HG03442 (cell line): Measurements from ENCODE around the gene LIN7C.
A peak's percentile ranks its signal among the peaks of the same experiment; 100 is the strongest.

ENCODE experiments used
- ATAC-seq: cut with Tn5 transposase; IDR thresholded peaks from one replicate; pipeline ENCODE4 v1.9.1; 2021; ENCODE audit warnings: mild to moderate bottlenecking, moderate library complexity; ENCODE audit not compliant: unreplicated experiment

LIN7C gene

DNA sequence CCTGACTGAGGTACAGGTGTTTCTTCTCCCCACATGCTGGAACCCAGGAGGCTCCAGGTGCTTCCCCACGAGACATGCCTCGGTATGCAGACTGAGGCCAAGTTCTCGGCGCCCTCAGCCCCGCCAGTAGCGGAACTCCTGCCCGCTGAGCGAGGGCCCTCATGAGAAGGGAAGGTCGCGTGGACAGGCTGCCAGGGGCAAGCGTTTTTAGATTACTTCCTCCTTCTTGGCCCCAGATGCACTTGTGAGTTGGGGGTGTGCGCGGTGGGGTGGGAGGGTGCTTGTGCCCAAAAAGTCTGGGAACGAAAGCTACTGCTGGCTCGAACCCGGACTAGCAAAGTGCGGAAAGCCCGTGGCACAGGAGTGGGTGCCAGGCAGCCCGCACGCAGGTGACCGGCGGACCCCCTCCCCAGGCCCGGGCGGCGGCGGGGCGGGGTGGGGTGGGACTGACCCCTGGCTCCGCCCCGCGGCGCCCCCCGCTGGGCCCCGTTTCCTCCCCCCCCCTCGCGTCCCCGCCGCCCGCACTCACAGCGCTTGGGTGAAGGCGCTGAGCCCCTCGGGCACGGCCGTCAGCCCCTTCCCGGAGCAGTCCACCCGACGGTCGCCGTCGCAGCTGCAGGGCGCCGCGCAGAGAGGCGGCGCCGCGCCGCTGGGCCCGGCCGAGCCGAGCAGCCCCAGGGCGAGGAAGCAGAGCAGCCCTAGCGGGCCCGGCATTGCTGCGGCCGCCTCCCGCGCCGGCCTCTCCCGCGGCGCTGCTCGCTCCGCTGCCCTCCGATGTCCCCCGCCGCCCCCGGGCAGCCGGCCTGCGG is 34.8 kb downstream of the LIN7C start:
- ATAC-seq, result peak; percentile 32

DNA sequence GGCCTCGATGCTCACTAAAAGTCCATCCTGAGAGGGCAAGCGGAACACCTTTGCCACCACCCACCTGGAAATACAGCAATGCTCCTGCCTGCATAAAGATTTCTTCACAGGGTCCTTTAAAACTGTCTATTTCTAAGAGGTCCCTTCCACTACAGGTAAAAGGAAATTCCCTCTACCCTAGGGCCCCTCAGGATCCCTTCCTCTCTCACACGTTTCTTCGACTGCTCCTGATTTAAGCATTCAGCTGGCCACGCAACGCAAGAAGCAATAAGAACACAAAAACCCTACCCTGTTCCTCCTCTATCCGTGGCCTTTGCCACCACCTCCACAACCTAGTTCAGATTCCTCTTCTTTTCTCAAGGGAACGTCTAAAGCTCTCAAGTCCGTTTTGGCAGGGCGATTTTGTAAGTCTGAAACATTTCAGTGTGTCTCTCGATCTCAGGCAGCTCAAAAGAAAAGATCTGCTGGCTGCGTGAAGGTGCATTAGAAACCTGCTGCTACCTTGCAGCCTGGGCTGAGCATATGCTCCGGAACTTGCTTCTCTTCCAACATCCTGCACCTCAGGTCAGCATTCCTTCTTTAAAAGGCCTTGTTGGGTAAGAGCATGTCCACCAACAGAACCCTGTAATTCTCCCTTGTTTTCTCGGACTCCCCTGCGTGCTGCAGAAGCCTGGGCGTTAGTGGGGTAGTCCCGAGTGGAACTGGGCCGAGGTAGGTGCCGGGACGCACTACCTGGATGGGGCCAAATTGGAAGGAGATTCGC is 35.6 kb downstream of the LIN7C start:
- no peak for ATAC-seq

DNA sequence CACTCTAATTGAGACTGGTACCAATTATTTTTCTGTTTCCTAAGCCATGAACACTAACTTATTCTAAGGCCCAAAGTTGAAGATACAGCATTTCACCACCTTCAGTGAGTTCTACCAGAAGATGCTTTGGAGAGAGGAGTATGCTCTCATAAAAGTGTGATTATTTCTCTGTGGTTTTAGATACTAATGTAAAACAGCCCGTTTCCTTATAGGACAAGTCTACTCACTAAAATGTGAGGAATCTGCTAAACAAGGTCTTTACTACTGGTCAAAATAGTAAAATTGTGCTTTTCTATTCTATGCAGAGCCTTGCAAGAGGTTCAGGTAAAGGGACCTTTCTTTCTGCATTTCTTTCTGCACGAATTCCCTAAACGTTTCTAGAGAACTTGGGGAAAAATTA is 36.4 kb downstream of the LIN7C start:
- no peak for ATAC-seq

DNA sequence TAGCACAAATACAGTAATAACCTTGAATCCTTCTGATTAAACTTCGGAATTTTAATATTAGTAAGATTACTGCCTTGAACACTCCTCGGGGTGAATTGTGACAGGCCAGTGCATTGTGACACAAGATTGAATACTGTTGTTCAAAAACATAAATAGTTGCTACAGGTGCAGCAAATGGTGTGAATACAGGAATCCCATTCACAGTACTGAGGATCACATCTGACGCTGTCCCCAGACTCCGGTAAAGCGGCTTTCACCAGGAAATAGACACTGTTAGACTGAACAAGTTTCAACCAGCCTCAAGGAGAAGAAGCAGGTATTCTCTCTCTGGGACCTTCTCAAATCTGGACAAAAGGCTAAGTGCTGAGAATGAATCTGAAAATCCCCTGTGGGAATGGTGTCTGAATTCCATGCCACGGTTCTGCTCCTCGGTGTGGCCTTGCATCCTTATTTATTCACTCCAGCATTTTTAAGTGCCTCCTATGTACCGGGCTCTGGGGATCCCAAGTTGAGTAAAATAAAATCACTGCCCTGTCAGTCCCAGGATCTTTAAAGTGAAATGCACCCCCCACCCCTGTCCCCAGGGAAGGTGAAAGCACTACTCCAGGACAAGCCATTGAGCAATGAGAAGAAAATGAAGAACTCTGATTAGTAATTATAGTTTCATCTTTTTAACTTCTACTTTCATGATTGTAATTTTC is 37.4 kb downstream of the LIN7C start:
- no peak for ATAC-seq

DNA sequence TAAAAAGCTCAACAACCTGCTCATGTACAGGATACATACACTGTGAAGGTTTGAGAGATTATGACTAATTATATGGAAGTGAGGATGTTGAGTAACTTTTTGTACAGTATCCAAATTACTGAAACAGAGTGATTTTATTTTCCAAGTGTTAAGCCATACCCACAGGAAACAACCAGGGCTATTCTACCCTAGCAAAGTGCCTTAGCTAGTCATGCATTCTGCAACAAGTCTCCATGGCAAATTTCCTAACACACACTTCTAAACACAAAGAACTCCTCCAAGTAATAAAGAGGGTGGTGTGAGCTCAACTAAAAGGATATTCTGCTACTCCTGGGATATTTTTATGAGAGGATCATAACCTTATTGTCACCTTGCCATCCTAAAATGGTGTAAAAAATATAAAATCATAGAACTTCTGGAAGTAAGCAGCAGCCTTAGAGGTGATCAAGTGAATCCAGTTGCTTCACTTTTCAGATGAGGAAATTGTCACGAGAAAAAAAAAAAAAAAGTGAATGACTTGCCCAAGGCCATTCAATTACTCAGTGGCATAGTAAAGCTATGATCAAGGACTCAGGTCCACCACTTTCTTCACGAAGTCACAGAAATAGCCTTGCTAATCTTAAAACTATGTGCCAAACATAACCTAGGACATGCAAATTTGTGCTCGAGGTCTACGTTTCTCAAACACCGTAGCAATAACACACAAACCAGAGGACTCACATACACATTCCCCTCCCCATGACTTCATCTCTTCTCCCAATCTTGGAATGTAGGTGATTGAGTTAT is 38.2 kb downstream of the LIN7C start:
- ATAC-seq, result no peak

DNA sequence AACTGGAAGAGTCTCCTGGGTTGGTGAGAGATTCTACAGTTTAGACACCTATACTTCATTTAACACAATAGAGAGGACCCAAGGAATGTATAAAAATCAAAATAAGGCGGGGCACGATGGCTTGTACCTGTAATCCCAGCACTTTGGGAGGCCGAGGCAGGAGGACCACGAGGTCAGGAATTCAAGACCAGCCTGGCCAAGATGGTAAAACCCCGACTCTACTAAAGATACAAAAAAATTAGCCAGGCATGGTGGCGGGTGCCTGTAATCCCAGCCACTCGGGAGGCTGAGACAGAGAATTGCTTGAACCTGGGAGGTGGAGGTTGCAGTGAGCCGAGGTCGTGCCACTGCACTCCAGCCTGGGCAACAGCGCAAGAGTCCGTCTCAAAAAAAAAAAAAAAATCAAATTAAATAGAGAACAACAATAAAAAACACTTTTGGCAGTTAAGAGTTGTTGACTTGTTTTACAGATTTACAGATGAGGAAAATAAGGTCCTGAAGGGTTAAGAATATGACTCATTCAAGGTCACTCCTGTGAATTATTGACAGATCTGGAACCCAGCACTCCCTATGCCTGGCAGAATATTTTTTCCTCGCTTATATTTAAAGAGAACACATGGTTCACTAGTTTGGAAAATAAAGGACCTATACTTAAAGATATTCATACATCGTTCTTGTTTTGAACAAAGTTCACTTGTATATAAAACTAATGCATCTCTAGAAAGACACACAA is 39.2 kb downstream of the LIN7C start:
- no peak for ATAC-seq

DNA sequence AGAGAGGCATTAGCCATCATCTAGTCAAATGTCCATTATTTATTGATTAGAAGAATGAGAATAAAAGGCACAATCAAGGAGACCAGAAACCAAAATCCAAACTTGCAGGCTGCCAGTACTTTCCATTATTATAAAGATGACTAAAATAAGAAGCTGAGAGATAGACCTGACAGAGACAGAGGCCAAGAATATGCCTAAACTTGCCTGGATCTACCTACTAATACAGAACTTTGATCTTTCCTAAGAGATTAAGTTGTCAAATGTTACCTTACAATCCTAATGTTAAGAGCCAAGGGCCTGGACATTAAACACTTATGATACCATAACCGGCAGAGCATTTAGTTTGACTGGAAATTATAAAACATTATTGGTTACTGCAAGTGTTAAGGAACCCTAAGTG is 40.2 kb downstream of the LIN7C start:
- ATAC-seq, result no peak

DNA sequence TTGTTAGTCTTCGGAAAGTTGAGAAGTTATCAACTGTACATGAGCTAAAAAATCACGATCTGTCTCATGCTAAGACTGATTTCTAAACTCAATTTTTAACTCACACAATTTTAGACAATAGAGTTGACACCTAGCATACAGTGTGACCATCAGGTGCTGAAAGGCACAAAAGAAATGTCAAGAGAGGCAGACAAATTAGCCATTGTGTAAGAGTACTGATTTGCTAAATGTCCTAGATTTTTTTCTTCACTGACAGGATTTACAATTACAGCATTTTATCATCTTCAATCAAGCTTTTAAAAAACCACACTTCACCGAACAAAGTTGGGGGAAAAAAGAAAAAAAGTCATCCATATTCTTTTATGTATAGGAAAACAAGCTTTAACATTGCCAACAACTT is 40.9 kb downstream of the LIN7C start:
- ATAC-seq, result no peak

DNA sequence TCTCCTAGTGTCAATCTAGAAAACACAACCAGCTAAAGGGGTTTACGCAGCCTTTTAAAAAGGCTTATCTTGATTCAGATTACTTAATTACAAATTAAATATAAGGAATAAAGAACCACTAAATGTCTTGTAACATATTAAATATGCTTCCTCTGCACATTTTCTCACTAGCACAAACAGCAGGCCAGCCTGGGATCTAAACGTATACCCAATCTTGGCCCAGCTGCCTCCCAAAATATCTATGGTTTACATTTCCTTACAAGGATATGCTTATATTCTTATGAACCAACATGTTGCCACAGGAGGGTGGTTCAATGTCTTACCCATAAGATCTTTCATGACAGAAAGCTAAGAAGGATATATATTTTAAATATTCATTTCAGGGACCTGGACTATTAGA is 41.7 kb downstream of the LIN7C start:
- ATAC-seq, result no peak

DNA sequence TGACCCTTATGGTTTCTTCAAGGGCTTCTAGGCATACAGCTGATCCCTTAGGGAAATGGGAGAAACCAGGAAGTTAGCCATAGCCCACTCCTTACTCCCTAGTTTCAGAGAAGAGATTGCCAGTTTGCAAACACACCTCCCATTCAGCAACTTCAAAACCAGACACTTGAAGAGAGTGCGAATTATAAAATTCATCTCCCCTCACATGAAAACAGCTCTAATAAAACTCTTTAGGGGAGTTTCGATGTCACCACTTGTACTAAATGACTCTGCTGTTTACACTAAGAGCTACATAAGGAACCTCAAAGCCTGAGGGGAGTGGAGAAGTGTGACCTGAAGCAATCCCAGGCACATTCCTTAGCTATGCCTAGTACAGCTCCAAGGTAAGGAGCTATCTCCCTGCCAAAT is 42.3 kb downstream of the LIN7C start:
- ATAC-seq, result no peak

DNA sequence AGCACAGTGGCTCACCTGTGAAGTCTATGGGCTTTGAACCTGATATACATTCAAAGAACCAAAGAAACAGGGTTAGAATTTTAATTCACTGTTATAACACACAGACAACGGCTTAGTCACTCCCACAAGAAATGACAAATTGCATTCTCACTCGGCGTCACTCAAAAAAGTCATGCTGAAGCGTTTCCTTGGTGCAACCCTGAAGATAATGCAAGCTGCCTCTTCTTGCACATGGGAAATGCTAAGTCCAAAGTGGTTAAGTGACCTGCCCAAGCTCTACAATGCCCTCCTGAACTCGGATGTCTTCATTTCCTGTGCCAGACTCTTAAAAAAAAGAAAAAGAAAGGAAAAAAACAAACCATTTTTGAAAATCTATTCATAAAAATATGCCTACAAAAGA is 44.0 kb downstream of the LIN7C start:
- ATAC-seq, result no peak

DNA sequence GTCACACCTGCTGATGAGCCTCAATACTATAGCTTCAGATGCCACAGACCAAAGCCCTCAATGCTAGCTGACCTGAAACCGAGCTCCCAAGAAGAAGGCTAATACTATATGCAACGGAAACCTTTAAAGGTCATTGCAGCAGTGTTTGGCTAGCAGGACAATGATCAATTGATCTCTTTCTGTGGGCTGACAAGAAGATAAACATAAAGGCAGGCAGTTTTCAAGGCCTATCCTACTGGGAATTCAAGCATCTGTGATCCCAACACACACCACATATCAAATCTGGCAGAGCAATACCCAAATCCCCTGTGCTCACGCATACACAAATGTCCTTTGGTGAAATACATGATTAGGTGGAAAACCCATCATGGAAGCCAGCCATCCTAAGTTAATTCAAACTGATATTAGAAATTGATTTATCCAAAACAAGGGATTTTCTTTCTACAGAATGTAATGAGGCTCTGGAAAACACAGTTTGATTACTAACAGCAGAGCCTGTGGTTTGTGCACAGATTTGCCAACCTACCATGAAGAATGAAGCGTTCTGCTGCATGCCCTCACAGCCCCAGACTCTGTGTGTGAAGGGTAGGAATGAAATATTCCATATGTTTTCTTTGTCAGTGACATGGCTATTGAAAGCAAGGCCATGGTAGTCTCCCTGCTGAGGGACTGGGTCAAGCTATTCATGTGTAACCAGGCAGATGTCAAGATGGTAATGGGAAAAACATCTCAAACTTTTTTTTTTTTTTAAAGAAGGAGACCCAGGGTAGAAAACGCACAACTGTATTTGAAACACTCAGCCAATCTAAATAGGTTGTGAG is 46.2 kb downstream of the LIN7C start:
- ATAC-seq, result no peak

DNA sequence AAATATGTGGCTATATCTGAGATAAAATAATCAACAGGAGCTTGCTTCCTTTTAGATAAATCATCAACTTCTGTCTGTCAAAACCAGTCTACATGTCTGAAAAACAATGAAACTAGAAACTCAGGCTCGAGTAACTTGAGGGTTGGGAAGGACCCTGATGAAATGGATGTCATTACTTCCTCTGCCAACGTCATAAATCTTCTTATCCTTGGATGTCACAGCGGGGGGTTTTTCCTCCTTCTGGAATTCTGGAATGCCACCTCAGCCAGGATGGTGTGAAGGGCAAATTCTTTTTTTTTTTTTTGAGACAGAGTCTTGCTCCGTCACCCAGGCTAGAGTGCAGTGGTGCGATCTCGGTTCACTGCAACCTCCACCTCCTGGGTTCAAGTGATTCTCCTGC is 47.4 kb downstream of the LIN7C start:
- ATAC-seq, result no peak

DNA sequence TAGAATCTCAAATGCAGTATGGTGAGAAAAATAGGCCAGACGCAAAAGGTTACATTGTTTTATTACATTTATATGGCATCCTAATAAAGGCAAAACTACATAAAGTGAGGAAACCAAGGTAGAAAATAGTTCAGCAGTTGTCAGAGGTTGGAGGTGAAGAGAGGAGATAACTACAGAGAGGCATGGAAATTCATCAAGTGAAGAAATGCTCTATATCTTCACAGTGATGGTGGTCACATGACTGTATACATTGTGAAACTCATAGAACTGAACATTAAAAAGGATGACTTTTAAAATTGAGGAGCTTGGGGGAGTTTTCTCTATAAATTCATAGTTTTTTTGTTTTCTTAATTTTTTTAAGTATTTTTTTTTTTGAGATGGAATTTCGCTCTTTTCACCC is 48.4 kb downstream of the LIN7C start:
- no peak for ATAC-seq

DNA sequence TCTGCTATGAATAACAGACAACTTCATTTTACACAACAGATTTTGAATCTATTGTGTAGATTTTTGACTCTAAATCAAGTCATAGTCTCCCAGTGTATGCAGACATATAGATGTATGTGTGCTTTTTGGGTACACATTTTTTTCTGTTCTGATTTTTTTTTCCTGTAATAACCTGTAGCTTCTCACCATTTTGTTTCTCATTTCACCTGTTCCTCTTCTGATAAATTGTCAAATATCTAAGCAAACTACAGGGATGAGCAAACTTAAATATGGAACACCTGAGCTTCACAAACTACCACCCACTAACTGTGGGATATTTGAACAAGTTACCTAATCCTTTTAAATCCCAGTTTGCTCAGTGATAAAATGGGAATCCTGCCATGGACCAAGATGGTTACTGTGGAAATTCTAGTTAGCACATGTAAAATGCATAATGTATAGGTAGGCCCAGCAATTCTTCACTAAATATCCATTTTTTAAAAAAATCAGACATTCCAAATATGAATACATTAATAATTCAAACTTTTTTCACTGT is 49.7 kb downstream of the LIN7C start:
- no peak for ATAC-seq

DNA sequence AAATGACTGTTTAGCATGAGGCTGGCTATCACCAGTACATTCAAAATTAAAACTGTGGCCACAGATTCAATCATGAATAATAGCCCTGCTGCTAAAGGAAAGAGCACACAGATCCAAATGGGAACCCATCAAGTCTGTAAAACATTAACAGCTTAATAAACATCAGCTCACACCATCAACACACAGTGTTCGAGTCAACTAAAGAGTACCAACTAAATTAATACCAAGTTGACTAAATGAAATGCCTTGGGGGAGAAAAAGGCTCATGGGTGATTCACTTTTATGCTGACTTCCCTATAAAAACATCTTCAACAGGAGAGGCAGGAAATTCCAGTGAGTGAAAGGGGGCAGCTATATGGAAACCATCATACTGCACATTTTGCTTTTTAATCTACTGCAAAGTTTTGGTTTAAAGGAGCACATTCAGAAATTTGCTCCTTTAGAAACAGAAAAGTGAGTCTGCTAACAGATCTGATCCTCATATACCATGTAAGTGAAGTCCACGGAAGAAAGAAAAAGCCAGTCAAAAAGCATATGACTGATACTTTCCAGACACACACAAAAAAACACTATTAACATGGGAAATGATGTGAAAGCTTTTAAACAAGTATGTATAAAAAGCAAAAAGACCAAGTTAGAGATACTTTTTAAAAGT is 50.3 kb downstream of the LIN7C start:
- no peak for ATAC-seq

DNA sequence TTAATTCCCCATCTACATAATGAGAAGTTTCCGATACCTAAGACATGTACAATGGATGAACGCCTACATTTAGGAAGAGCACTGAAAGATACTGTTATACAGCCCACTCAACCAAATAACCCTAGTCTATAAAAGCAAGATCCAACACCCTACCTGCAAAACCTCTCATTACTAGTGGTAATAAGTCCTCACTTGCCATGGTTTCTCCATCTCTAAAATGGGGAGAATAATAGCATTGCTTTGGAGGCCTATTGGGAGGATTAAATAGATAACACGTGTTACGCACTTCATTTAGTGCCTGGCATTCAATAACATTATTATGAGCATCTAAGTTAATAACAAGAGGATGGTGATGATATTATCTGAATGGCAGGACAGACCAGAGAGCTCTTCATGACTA is 50.9 kb downstream of the LIN7C start:
- no peak for ATAC-seq

DNA sequence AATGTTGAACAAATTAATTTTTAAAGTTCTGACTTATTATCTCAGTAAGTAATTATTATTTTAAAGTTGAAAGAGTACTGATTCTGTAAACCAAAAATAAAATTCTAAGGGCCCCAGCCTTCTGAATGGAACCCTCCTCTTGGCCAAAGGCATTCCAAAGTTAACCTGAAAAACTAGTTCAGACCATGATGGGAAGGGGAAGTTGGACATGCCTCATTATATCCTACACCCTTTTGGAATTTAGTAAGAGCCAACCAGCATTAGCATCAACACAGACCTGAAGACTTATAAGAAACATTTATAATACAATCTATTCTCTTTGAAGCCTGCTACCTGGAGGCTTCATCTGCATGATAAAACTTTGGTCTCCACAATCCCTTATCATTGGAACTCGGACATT is 52.9 kb downstream of the LIN7C start:
- no peak for ATAC-seq

DNA sequence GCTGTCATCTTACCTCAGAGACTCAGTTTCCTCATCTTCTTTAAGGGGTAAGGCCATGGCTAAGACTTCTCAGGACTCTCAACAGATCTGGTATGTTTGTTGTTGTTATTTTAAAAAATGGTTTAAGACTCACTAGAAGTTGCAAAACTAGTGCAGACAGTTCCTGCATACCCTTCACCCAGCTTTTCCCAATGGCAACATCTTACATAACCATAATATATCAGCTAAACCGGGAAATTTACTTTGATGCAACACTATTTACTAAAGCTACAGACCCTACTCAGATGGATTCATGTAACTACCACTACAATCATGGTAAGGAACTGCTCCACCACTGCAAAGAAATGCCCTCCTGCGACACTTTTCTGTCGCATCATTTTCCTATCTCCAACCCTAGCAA is 54.4 kb downstream of the LIN7C start:
- no peak for ATAC-seq
